HG03095 (cell line): ENCODE results near the gene LAMA2.

Source experiments
- ATAC-seq: cut with Tn5 transposase; IDR thresholded peaks from one replicate; pipeline ENCODE4 v1.9.1; 2021; ENCODE audit warnings: moderate library complexity; ENCODE audit not compliant: unreplicated experiment

The LAMA2 gene

GRCh38 chr6:129501740-129502660, 619.1 kb downstream of the LAMA2 start:
- no peak for ATAC-seq

DNA sequence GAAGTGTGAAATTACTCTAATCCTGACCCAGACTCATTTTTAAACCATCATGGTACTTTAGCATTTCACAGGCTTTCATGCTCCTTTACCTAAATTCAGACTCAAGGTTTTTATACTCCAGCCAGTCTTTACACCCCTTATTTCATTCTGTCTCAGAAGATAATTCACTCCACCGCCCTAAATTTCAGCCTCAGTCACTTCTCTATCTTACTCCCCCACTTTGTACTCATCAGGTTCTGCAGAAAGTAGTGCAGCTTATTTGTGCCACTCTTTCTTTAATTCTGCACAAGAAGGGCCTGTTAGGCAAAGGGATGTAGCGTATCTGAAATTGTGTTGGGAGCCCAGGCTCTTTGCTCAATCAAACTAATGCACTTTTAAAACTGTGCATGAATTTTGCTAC, 621.5 kb downstream of the LAMA2 start:
- no peak for ATAC-seq

- no peak for ATAC-seq
Measured at GRCh38 chr6:129507059-129507807, 624.3 kb downstream of the LAMA2 start.

DNA sequence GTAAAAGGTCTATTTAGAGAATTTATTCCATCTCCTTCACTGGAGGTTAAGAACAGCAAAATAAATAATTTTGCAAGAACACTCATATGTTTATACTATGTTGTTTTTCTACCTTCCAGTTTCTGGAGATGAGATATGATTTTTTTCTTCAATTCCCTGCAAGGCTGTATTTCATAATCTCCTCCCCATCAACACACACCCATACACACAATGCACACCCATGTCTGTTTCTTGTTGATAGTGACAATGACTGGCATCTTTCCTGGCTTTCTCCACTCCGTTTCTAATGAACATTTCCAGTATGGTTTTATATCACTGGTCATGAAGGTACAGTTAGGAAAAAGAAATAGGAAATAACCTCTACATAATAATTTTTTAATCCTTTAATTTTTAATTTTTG, 624.9 kb downstream of the LAMA2 start:
- no peak for ATAC-seq

DNA sequence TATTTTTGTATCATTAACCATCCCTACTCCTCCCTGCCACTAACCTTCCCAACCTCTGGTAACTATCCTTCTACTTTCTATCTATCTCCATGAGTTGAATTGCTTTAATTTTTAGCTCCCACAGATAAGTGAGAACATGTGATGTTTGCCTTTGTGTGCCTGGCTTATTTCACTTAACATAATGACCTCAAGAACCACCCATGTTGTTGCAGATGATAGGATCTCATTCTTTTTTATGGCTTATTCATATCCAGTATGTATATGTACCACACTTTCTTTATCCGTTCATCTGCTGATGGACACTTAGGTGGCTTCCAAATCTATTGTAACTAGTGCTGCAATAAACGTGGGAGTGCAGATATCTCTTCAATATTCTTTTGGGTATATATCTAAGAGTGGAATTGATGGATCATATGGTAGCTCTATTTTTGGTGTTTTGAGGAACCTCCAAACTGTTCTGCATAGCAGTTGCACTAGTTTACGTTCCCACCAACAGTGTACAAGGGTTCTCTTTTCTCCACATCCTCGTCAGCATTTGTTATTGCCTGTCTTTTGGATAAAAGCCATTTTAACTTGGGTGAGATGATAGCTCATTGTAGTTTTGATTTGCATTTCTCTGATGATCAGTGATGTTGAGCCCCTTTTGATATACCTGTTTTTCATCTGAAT, 625.7 kb downstream of the LAMA2 start:
- no peak for ATAC-seq

DNA sequence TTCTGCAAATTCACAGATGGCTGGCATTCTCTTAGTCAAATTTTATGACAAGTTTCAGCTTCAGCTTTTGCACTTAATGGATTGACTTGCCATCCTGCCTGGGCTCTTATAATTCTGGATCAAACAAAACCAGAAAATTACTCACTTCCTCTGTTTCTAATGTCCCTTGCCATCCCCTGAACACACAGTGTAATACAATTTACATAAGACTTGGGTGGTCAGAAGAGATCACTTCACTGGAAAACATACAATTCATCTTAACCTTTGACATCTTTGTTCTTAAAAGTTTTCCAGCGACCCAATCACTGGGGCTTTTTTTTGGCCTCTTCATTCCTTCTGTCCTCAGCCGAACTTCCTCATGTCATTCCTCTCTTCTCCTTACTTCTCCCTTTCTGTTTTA, 628.0 kb downstream of the LAMA2 start:
- ATAC-seq: no peak

DNA sequence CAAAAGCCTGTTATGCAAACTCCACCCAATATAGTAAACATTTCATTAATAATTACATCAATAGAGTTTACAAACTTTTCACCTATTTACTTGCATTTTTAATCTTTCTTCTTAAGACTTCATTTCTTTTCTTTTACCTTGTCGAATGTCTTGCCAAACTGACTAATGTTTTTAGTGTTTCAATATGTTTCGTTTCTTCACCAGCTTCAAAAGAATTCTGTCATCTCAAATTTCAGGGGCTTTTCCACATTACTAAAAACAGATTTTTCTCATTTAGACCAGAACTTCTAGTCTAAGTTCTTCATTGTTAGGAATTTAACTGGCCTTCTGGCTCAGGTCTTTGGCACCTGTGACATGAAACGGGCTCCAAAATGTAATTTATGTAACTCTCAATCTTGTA, 630.5 kb downstream of the LAMA2 start:
- ATAC-seq: no peak

DNA sequence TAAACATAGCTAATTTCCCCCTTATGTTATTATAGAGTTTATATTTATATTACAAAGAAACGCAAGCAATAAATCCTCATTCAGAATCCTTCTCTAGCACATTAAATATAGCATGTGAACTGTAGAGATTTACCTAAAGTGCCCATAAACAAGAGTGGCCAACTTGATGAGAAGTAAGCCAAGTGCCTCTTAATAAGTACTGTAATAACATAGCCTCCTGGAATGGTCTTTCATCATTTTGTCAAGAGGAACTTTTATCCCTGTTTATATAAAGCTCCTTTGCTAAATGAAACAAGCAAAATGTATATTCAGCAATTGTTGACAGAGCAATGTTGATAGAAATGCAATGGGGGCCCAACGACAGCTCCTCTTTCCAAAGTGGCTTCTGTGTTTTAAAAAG, 632.1 kb downstream of the LAMA2 start:
- ATAC-seq: no peak

DNA sequence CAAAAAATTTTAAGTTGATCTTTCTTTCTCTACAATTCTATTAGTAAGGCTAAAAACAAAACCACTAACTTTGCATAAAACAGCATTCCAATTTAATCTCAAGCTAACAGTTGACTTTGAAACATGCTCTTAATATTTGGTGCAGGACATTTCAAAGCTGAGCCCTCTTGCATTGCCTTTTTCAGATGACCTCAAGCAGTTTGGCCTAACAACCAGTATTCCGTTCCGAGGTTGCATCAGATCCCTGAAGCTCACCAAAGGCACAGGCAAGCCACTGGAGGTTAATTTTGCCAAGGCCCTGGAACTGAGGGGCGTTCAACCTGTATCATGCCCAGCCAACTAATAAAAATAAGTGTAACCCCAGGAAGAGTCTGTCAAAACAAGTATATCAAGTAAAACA, 633.1 kb downstream of the LAMA2 start:
- no peak for ATAC-seq

DNA sequence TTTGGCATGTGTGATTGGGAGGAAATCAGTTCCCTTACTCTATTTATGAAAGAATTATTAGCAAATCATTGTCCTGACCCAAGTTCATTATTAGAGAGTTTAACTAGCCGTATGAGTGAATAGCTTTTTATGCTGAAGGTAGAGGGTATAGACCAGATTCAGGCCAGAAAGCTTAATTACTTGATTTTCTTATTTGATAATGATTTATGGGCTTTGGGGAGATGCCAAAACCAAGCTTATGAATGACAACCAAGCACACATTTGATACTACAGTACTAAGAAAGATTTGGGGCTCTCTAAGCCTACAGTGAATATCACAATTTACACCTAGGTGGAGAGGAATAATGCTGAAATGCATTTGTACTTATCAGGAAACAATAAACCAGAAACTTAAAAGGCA, 633.8 kb downstream of the LAMA2 start:
- ATAC-seq: no peak

DNA sequence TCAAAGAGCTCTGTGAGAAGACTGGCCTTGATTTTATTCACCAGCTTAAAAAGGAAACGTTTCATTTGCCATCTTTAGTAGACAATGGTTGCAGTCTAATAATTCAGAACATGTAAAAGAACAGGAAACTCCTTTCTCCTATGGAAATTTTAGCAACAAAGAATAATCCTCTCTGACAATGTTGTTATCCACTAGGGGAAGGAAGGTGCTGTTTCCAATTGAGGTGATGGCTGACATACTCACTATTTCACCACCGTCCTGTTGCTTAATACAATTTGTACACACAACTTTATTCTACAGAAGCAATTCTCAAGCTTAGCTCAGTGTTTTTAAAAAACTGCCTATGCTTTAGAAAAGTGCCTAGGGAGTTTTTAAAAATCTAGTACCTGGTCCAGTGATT, 634.4 kb downstream of the LAMA2 start:
- ATAC-seq: no peak

- ATAC-seq: no peak
Measured at GRCh38 chr6:129519750-129520149, 636.8 kb downstream of the LAMA2 start.

DNA sequence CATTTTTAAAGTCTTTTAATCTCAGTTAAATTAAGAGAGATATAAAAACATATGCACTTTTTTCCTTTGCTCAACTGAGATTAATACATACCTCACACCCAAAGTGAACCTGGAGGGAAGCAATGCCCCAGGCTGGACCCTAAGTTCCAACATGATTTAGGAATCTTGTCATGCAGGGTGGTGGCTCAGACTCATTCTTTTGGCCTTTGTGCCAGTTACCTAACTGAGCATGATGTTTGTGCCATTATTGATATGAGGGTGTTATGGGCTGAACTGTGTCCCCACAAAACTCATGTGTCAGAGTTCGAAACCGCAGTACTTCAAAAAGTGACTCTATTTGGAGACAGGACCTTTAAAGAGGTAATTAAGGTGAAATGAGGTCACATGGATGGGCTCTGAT, 639.0 kb downstream of the LAMA2 start:
- no peak for ATAC-seq

GRCh38 chr6:129523816-129524215, 640.9 kb downstream of the LAMA2 start:
- ATAC-seq: no peak

DNA sequence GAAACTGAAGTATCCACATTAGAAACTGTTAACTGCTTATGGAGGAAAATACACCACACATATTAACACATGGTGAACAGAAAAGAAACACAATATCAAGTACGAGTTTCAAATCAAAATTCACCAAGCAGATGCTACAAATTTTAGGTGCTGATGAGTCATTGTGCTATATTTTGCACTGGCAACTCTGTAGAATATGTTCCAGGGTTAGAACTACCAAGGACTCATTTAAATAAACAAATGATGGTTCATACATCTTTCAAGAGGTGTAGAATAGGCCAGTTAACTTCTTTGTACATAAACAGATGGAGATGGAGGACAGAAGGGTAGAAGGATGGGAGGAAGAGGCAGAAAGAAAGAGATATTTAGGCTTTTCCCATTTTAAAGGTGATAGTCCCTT, 642.1 kb downstream of the LAMA2 start:
- no peak for ATAC-seq

DNA sequence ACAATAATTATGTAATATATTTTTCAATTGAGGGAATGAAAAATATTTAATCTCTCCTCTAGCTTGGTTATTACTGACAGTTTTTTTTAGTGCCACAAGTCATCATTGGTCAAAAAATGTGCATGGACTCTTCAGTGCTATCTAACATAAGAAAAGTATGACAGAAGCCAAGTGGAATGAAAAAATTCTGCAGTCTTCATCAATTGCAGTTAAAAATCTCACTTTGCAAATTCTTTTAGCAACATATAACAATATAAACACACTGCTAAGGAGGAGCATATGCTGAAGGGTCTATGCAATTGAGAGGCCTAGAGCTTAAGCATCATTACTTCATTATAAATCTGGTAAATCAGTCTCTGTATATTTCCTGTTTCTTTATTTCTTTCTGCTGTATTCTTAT, 652.0 kb downstream of the LAMA2 start:
- no peak for ATAC-seq

- ATAC-seq: no peak
Measured at GRCh38 chr6:129536271-129536670, 653.3 kb downstream of the LAMA2 start.

DNA sequence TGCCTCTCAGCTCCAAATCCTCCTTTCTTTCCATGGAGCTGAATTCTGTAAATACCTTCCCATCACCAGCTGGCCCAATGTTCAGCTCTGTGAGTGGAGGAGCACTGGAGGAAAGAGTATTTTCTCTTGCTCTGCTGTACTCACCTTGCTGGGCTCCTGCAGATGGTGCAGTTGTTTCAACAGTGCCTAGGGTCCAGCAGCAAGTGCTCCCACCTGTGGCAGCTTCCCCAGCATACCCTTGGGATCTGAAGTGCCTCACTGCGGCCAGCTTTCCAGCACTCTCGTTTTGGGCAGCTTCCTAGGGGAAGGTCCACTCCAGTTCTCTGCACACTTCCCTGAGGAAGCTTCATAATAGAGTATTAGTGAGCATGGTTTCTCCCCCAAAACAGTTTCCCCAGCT, 656.1 kb downstream of the LAMA2 start:
- no peak for ATAC-seq

- ATAC-seq: no peak
Measured at GRCh38 chr6:129542705-129543104, 659.8 kb downstream of the LAMA2 start.

DNA sequence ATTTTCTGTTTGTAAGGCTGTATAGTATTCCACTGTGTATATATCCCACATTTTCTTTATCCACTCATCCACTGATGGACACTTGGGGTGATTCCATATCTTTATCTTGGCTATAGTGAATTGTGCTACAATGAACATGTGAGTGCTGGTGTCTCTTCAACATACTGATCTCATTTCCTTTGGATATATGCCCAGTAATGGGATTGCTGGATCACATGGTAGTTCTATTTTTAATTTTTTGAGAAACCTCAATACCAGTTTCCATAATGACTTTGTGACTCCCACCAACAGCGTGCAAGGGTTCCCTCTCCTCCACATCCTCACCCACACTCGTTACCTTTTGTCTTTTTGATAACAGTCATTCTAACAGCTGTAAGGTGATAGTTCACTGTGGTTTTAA, 661.0 kb downstream of the LAMA2 start:
- ATAC-seq: no peak

DNA sequence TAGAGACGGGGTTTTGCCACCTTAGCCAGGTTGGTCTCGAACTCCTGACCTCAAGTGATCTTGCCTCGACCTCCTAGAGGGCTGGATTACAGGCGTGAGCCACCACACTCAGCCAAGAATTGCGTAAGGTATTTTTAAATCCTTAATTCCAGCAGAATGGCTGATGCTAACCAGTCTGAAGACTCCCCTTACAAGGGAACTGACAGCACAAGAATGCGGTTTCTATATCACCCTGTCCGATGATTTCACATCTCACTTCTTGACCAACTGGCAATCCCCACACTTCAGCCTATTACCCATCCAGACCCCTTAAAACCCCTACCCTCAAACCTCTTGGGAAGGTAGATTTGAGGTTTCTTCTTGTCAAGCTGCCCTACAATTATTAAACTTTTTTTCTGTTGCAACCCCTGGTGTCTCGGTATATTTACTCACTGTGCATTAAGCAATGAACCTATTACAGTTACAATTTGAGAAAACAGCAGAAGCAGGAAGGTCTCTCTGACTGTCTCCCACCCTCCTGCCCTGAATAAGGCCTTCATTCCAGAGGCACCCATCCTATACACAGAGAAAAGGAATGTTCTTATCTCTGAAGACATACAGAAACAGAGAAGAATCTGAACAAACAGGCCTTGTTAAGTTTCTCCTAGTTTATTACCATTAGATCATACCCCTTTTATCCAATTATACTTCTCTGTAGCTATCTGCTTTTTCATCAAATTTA, 662.1 kb downstream of the LAMA2 start:
- no peak for ATAC-seq
